GM12801 (cell line): Measurements from ENCODE around the gene TANC1.

Source experiments
- CTCF ChIP-seq: IDR thresholded peaks from one replicate; pipeline ENCODE4 v1.5.1; 2011; ENCODE audit warnings: control low read depth; ENCODE audit not compliant: insufficient read length; ENCODE audit errors: extremely low read depth

Gene TANC1

DNA sequence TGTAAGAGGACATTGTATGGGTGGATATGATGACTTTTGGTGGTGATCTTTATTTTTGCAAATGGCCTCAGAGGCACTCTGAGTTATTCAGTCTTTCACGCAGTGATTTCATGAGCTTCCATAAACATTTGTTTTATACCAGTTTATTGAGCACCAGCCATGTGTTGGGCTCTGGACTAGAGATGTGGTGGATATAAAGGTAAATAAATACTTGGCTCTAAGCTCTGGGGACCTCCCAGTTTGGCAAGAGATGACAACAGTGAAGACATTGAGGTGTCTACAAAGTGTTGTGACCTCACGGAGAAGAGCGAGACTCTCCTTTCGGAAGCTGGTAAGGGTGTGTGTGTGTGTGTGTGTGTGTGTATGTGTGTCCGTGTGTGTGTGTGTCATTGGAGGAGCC, 146.4 kb downstream of the TANC1 start:
- no peak for TF ChIP-seq CTCF

- no peak for TF ChIP-seq CTCF
These were observed 148.5 kb downstream of the TANC1 start for GRCh38 chr2:159116922-159117321.

DNA sequence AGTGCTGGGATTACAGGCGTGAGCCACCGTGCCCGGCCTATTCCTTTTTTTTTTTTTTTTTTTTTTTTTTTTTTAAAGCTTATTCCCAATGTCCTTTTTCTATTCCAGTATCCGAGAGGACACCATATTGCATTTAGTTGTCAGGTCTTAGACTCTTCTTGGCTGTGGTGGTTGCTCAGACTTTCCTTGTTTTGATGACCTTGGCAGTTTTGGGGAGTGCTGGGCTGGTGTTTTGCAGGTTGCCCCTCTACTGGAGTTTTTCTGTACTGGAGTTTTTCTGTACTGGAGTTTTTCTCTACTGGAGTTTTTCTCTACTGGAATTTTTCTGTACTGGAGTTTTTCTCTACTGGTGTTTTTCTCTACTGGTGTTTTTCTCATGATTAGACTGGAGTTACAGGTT, 149.2 kb downstream of the TANC1 start:
- no peak for TF ChIP-seq CTCF

DNA sequence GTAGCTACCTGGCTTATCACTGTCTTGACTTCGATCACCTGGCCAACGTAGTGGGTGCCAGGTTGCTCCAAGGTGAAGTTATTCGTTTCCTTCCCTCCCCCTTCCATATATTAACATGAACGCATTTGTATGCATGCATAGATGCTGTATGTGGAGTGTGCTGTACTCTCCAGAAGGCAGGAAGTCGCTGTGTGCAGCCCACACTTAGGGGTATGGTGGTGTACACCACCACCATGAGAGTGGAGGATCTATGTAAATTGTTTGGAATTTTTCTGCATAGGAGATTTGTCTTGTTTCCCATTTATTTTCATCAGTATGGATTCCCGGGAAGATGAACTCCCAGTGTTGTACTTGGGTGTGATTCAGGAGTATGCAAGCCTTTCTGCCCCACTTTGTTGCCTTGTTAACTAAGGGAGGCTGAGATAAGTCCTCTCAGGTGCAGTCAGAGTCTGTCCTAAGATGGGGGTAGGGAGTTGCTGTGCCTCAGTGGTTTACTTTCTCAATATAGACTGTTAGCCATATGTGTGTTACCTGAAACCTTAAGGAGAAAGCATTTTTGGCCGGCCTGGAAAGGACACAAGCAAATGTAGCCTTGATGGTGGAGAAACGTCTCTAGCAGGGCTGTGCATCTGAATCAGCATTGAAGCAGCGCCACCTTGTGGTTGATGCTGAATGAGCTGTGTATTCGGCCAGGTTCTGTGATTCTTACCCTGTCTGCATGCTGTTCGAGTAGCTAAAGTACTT, 149.8 kb downstream of the TANC1 start:
- peak; percentile 75 for TF ChIP-seq CTCF

- no peak for TF ChIP-seq CTCF
These were observed 150.5 kb downstream of the TANC1 start for GRCh38 chr2:159118859-159119500.

- no peak for TF ChIP-seq CTCF
These were observed 151.3 kb downstream of the TANC1 start for GRCh38 chr2:159119652-159120257.

- no peak for TF ChIP-seq CTCF
These were observed 155.3 kb downstream of the TANC1 start for GRCh38 chr2:159123786-159124185.
